ENCODE measurements around the gene ASCL3. TPM values are rescaled to one million over a fixed set of nuclear protein-coding genes. Genes with fewer than 3 reads are reported as not detected.

ASCL3 gene
- total and polyA plus RNA-seq, 10 of the 15 experiments (the other 5 are each of a cell fraction or from before 2014, with no cell fraction given) = not detected

- TF ChIP-seq RELB (IDR thresholded peaks at IDR 0.05; ENCODE audit: low read depth) (no peak), SIN3A (IDR thresholded peaks at IDR 0.05; ENCODE audit: low read depth, low read length) (no peak), BRCA1 (IDR thresholded peaks at IDR 0.05; ENCODE audit: low read depth, low read length) (no peak), RUNX3 (IDR thresholded peaks at IDR 0.05; ENCODE audit: low read length) (peak; percentile 45; the same call in 1 of the 2 replicates), REST (IDR thresholded peaks at IDR 0.05; ENCODE audit: low read depth, low read length) (no peak), SP1 (IDR thresholded peaks at IDR 0.05; ENCODE audit: low read depth, low read length) (no peak), CREM (IDR thresholded peaks at IDR 0.05; ENCODE audit: low read depth) (no peak), ZBTB11 (CRISPR knock-in tag; IDR thresholded peaks at IDR 0.05) (no peak), YBX1 (IDR thresholded peaks at IDR 0.05) (no peak), RAD21 (IDR thresholded peaks at IDR 0.05; ENCODE audit: insufficient read depth, low read depth, low read length) (no peak), NFYB (IDR thresholded peaks at IDR 0.05; ENCODE audit: insufficient read depth, low read depth, low read length) (no peak), MTA3 (IDR thresholded peaks at IDR 0.05; ENCODE audit: borderline replicate concordance, low read length) (no peak), E4F1 (IDR thresholded peaks at IDR 0.05; ENCODE audit: borderline replicate concordance, partially characterized antibody) (no peak), NFYA (IDR thresholded peaks at IDR 0.05; ENCODE audit: borderline replicate concordance, low read depth, low read length) (no peak), NR2C2 (IDR thresholded peaks at IDR 0.05; ENCODE audit: borderline replicate concordance, control insufficient read depth, insufficient read length, low read depth) (no peak), ZBTB33 (IDR thresholded peaks at IDR 0.05) (no peak), MXI1 (IDR thresholded peaks at IDR 0.05; ENCODE audit: low read depth, low read length) (no peak), POU2F2 (IDR thresholded peaks at IDR 0.05; ENCODE audit: borderline replicate concordance, low read depth, low read length) (peak; percentile 86; the same call in 2 of the 3 replicates)
Observed at GRCh38 chr11:8937159-8937558, 5.7 kb downstream of the ASCL3 start (continued).
